Peyer's patch (tissue), 4 donors: ENCODE measurements around the gene ACVR1. TPM values are rescaled to one million over a fixed set of nuclear protein-coding genes. Genes with fewer than 3 reads are reported as not detected.

ENCODE experiments used
- DNase-seq, 3 donors: peaks; one replicate each; pipeline ENCODE4 v3.0.0-alpha.2; 2017 to 2019
- H3K27ac ChIP-seq, 4 donors: fragments of 200-600 bp; sonication (generic); one replicate each; pipeline ENCODE4 v1.5.1; 2016 to 2019
- H3K27me3 ChIP-seq, 2 donors: fragments of 200-600 bp; sonication (generic); one replicate each; pipeline ENCODE4 v1.5.1; 2019
- H3K36me3 ChIP-seq, 3 donors: fragments of 200-600 bp; sonication (generic); one replicate each; pipeline ENCODE4 v1.5.1; 2016 to 2019
- H3K4me1 ChIP-seq, 4 donors: fragments of 200-600 bp; sonication (generic); one replicate each; pipeline ENCODE4 v1.5.1; 2016 to 2019
- H3K4me3 ChIP-seq, 4 donors: fragments of 200-600 bp; sonication (generic); 1 replicate in 3 of 4; 2 replicates in 1 of 4; pipeline ENCODE4 v1.5.1; 2016 to 2019; ENCODE audit warnings: mild to moderate bottlenecking in 1 of 4
- H3K9me3 ChIP-seq, 4 donors: fragments of 200-600 bp; sonication (generic); one replicate each; pipeline ENCODE4 v1.5.1; 2016 to 2019; ENCODE audit warnings: mild to moderate bottlenecking in 1 of 4
- POLR2A ChIP-seq, 2 donors: fragments of 450-650 bp; IDR thresholded peaks; one replicate each; pipeline ENCODE4 v1.5.1; 2017; ENCODE audit warnings: antibody characterized with exemption in 2 of 2, mild to moderate bottlenecking in 2 of 2, moderate library complexity in 2 of 2
- total RNA-seq, 4 donors: library from RNA; depleted of rRNA; stranded (reverse); fragments of >200 nt; gene quantifications; one replicate each; pipeline ENCODE4 v1.1.0, GENCODE V29; 2016
- TF ChIP-seq, protein P1 (sequence below), 6 experiments: fragments of 450-650 bp in 4 of 6; fragments of 200-600 bp in 2 of 6; sonication (generic) in 1 of 6; IDR thresholded peaks; one replicate each; pipeline ENCODE4 v1.5.1; 2017 to 2019; ENCODE audit warnings: antibody characterized with exemption in 6 of 6, mild to moderate bottlenecking in 3 of 6, moderate library complexity in 1 of 6

Gene ACVR1
- total RNA-seq, 4 donors from 2014 or later: 11.8 to 16.5 (median 14.3) TPM

DNA sequence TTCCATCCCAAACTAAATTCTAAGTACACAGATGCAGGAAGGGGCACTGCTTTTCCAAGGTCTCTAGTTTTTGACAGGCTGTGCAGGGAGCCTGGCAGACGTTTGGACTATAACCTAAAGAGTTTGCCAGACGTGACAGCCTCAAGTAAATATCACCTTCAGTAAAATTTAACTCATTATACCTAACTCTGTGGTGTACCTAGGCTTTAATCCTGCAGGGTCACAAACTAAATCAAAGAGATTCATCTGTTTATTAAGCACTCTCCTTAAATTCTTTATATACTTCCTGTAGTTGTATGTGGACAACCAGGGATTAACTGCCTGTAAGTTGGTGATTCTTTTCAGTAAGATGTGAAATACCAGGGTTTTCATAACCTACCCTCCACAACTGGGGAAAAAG, 92.9 kb downstream of the ACVR1 start:
- H3K4me1 ChIP-seq: peaks cover 0 to 46% (median 0%) of the 10 kb centered on the region in 4 donors
- no peaks in the 10 kb centered on the region for H3K9me3 ChIP-seq
- TF ChIP-seq, protein P1, sequence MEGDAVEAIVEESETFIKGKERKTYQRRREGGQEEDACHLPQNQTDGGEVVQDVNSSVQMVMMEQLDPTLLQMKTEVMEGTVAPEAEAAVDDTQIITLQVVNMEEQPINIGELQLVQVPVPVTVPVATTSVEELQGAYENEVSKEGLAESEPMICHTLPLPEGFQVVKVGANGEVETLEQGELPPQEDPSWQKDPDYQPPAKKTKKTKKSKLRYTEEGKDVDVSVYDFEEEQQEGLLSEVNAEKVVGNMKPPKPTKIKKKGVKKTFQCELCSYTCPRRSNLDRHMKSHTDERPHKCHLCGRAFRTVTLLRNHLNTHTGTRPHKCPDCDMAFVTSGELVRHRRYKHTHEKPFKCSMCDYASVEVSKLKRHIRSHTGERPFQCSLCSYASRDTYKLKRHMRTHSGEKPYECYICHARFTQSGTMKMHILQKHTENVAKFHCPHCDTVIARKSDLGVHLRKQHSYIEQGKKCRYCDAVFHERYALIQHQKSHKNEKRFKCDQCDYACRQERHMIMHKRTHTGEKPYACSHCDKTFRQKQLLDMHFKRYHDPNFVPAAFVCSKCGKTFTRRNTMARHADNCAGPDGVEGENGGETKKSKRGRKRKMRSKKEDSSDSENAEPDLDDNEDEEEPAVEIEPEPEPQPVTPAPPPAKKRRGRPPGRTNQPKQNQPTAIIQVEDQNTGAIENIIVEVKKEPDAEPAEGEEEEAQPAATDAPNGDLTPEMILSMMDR (IDR thresholded peaks at IDR 0.05): no peak
- no peak for TF ChIP-seq POLR2A (IDR thresholded peaks at IDR 0.05)
- DNase-seq: no peak
- H3K36me3 ChIP-seq: peaks cover 0 to 13% (median 0%) of the 10 kb centered on the region in 3 donors
- H3K4me3 ChIP-seq: no peak overlapping the region
- peak overlapping the region in 2 of 4 donors; percentile 84 to 85 for H3K27ac ChIP-seq
- H3K27me3 ChIP-seq: no peaks in the 10 kb centered on the region

DNA sequence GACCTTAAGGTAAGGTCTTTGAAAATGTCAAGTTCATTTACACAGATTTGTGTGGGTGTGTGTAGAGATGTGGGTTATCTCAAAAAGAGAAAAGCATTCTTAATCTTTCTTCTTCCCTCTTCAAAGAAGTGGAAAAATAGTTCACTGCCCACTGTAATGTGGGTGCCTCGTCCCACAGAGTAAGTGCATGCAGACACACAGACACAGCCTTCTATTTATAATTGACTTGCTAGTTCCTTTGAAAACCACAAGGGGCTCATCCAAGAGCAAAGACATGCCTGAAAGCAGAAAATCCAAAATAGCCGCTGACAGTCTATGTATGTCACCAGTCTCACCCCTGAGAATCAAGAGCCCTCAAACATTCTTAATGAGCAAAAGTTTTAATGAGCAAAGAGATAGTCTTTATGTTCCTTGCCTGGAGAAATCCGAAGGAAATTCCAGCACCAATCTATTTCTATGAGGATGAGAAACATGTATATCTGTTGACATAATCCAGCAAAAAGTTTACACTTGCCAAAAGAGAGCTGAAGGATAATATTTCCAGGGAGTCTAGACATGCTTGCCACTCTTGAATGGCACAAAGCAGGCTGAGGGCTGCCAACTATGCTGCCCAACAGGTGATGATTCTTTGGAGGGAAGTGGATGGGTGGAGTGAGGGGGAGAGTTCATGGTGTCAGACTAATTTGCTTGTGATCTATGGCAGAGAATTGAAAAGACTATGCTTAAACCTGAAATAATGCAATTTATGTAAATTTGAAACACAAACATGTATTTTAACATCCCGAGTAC, 93.9 kb downstream of the ACVR1 start:
- no peak for DNase-seq
- Histone ChIP-seq H3K9me3 (no peaks in the 10 kb centered on the region), H3K4me3 (no peak overlapping the region), H3K27ac (no peak overlapping the region), H3K27me3 (no peaks in the 10 kb centered on the region), H3K36me3 (peaks cover 0 to 18% (median 0%) of the 10 kb centered on the region in 3 donors), H3K4me1 (peaks cover 0 to 46% (median 0%) of the 10 kb centered on the region in 4 donors)
- TF ChIP-seq POLR2A (IDR thresholded peaks at IDR 0.05): no peak
- TF ChIP-seq, protein P1 (IDR thresholded peaks at IDR 0.05): peak in 1 of 6 experiments; percentile 25

DNA sequence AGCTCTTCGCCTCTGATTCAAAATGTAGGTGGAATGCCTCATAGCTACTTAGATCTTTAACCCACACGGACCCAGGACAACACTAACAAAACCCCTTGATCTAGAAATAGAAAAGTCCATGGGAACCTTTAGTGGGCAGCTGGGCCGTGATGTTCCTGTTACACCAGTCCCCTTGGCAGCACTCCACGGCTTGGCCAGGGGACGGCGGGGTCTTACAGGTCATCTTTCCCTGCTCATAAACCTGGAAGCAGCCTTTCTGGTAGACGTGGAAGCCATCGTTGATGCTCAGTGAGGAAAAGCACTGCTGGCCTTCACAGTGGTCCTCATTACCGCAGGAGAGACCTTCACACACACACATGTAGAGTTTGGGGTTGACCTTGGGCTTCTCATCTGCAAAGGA, 95.9 kb downstream of the ACVR1 start:
- DNase-seq: no peak
- Histone ChIP-seq H3K27ac (no peak overlapping the region), H3K36me3 (peaks cover 0 to 32% (median 0%) of the 10 kb centered on the region in 3 donors), H3K27me3 (no peaks in the 10 kb centered on the region), H3K4me1 (peaks cover 0 to 28% (median 0%) of the 10 kb centered on the region in 4 donors), H3K4me3 (no peak overlapping the region), H3K9me3 (no peaks in the 10 kb centered on the region)
- TF ChIP-seq, protein P1 (IDR thresholded peaks at IDR 0.05): no peak
- TF ChIP-seq POLR2A (IDR thresholded peaks at IDR 0.05): no peak

DNA sequence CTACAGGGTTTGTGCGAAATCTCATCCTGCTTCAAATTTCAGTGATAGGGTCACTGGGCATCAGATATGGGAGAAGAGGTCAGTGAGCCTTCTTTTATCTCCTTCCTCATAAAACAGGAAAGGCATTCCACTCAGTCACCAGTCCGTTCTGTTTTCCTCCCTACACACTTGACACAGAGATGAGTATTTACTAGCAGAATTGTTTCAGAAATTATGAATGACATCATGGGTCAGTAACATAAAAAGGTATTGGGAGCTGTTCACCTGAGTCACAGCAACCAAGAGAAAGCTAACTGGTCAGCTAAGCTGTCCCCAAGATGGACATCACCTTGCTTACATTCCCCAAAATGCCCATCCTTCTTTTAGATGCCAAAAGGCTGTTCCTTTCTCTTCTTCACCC, 96.3 kb downstream of the ACVR1 start:
- Histone ChIP-seq H3K27me3 (no peaks in the 10 kb centered on the region), H3K9me3 (no peaks in the 10 kb centered on the region), H3K27ac (no peak overlapping the region), H3K4me1 (peaks cover 0 to 23% (median 0%) of the 10 kb centered on the region in 4 donors), H3K36me3 (peaks cover 0 to 36% (median 0%) of the 10 kb centered on the region in 3 donors), H3K4me3 (no peak overlapping the region)
- no peak for DNase-seq
- TF ChIP-seq, protein P1 (IDR thresholded peaks at IDR 0.05): no peak
- TF ChIP-seq POLR2A (IDR thresholded peaks at IDR 0.05): no peak

DNA sequence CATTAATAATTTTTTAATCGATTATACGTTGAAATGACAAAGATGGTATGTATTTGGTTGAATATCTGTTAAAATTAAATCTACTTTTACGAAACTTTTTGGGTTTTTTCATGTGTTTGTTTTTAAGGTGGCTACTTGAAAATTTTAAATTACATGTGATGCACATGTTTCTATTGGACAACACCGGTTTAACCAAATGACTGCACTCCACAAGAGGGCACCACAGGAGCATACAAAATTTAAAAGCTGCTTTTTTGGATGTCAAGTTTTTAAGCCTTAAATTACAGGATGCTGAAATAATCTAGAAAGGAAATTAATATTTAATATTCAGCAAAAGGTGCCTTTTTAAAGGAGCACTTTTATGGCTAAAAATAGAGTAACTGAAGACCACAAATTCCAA, 98.7 kb downstream of the ACVR1 start:
- Histone ChIP-seq H3K4me1 (peaks cover 0 to 4% (median 0%) of the 10 kb centered on the region in 4 donors), H3K4me3 (no peak overlapping the region), H3K36me3 (peaks cover 0 to 46% (median 0%) of the 10 kb centered on the region in 3 donors), H3K27ac (no peak overlapping the region), H3K9me3 (no peaks in the 10 kb centered on the region), H3K27me3 (no peaks in the 10 kb centered on the region)
- TF ChIP-seq, protein P1 (IDR thresholded peaks at IDR 0.05): peak in 4 of 6 experiments; percentile 63 to 84 (median 78)
- TF ChIP-seq POLR2A (IDR thresholded peaks at IDR 0.05): no peak
- DNase-seq: peak in 1 of 3 donors; percentile 65
